Keratinocyte (primary cell): ENCODE data around the gene LSP1.

ENCODE experiments used
- EZH2 ChIP-seq: IDR thresholded peaks from one replicate; pipeline ENCODE4 v1.6.1; 2012; ENCODE audit warnings: inconsistent platforms, mild to moderate bottlenecking, low read length, moderate library complexity
- TF ChIP-seq, protein P1 (sequence below), 3 experiments: IDR thresholded peaks in 1 of 3; conservative IDR thresholded peaks in 1 of 3; optimal IDR thresholded peaks in 1 of 3; 2 replicates in 2 of 3; 3 replicates in 1 of 3; pipeline versions ENCODE3 to v1.5.1; 2011; ENCODE audit warnings: low read length in 3 of 3, mild to moderate bottlenecking in 3 of 3, moderate library complexity in 2 of 3, control low read depth in 1 of 3, inconsistent platforms in 1 of 3; ENCODE audit not compliant: insufficient read depth in 2 of 3; ENCODE audit errors: extremely low read depth in 1 of 3

DNA sequence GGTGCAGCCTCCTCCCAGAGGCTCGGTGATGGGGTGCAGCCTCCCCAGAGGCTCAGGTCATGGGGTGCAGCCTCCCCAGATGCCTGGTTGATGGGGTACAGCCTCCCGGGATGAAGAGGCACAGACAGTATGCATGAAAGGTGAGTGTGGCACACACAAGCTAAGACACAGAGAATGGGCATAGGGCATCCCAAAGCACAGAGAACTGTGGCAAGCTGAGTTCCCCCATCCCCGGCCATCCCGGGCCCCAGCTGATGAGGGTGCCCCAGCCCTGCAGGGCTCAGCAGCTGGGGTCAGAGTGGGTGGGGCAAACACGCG is 22.9 kb upstream of the LSP1 start:
- TF ChIP-seq, protein P1, sequence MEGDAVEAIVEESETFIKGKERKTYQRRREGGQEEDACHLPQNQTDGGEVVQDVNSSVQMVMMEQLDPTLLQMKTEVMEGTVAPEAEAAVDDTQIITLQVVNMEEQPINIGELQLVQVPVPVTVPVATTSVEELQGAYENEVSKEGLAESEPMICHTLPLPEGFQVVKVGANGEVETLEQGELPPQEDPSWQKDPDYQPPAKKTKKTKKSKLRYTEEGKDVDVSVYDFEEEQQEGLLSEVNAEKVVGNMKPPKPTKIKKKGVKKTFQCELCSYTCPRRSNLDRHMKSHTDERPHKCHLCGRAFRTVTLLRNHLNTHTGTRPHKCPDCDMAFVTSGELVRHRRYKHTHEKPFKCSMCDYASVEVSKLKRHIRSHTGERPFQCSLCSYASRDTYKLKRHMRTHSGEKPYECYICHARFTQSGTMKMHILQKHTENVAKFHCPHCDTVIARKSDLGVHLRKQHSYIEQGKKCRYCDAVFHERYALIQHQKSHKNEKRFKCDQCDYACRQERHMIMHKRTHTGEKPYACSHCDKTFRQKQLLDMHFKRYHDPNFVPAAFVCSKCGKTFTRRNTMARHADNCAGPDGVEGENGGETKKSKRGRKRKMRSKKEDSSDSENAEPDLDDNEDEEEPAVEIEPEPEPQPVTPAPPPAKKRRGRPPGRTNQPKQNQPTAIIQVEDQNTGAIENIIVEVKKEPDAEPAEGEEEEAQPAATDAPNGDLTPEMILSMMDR (optimal IDR thresholded peaks at IDR 0.05 in 1 of 3, IDR thresholded peaks at IDR 0.05 in 1 of 3, conservative IDR thresholded peaks at IDR 0.05 in 1 of 3; ENCODE audit: extremely low read depth in 1 of 3, insufficient read depth in 2 of 3, low read length in 3 of 3), result no peak
- TF ChIP-seq EZH2, result no peak
